Stimulated activated effector memory CD8-positive, alpha-beta T cell treated with anti-CD3 and anti-CD28 coated beads, Interleukin-12 subunit alpha, Interleukin-12 subunit beta, amount 100 ng/mL, for 72 hours (primary cell): ENCODE measurements around the gene KCTD10.
A peak's percentile ranks its signal among the peaks of the same experiment; 100 is the strongest.

Experiments used
- ATAC-seq: fragments of 150-1000 bp; cut with Tn5 transposase; 2 replicates; pipeline ENCODE4 v1.10.0; 2021
- DNase-seq, 2 donors: peaks; one replicate each; pipeline ENCODE4 v3.0.0; 2021 to 2022; ENCODE audit warnings: low spot score in 2 of 2
- H3K27ac Mint-ChIP-seq: one replicate; pipeline ENCODE4 v1.8.0; 2022; ENCODE audit warnings: mild to moderate bottlenecking, mixed read lengths
- H3K36me3 Mint-ChIP-seq: one replicate; pipeline ENCODE4 v1.8.0; 2022; ENCODE audit warnings: mild to moderate bottlenecking, mixed read lengths
- H3K4me1 Mint-ChIP-seq: one replicate; pipeline ENCODE4 v1.8.0; 2022; ENCODE audit warnings: mixed read lengths
- H3K4me3 Mint-ChIP-seq: one replicate; pipeline ENCODE4 v1.8.0; 2022; ENCODE audit warnings: mild to moderate bottlenecking, mixed read lengths
- H3K9me3 Mint-ChIP-seq: one replicate; pipeline ENCODE4 v1.8.0; 2022; ENCODE audit warnings: mixed read lengths

Gene KCTD10

GRCh38 chr12:109502332-109502731 lies 25.2 kb upstream of the KCTD10 start:
- peaks cover 92% of the 10 kb centered on the region for H3K36me3 Mint-ChIP-seq
- no peaks in the 10 kb centered on the region for H3K4me1 Mint-ChIP-seq
- no peaks in the 10 kb centered on the region for H3K9me3 Mint-ChIP-seq
- no peak for ATAC-seq
- H3K4me3 Mint-ChIP-seq = no peak overlapping the region
- H3K27ac Mint-ChIP-seq = no peak overlapping the region
- no peak for DNase-seq

GRCh38 chr12:109501299-109501698 lies 24.2 kb upstream of the KCTD10 start:
- no peaks in the 10 kb centered on the region for H3K4me1 Mint-ChIP-seq
- no peak for ATAC-seq

DNA sequence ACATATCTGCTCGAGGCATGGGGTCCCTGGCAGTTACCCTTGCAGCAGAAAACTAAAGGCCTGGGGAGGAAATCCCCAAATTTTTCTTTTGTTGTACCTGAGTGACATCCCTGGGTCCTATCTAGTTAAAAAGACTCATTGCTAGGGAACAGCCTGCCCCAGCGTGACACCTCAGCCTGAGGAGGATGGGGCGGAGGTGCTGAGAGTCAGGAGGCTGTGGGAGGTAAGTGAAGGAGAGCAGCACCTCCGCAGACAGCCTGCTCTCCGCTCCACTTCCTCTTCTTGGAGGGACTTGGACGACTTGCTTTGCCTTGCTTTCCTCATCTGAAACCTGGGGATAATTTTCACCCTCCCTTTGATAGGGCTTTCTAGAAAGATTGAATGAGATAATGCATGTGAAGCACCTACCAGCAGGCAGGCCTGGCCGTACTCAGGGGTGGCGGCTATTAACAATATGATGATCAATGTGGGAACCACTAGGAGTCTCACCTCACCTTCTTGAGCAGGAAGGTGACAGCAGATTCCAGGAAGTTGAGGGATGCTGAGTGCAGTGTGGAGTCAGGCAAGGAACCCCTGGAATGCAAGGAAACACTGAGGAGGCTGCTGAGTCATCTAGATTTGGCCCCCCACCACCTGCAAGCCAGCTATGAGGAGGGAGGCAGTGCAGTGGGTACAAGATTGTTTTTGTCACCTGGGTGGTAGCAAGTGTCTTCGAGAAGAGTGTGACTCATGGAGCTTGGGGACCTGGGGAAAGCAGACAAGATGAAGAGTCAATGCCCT lies 23.5 kb upstream of the KCTD10 start:
- Mint-ChIP-seq H3K27ac (peak overlapping the region; percentile 45), H3K36me3 (peaks cover 98% of the 10 kb centered on the region), H3K4me3 (no peak overlapping the region), H3K9me3 (no peaks in the 10 kb centered on the region), H3K4me1 (no peaks in the 10 kb centered on the region)
- DNase-seq = no peak
- ATAC-seq = no peak

More at GRCh38 chr12:109501299-109501698, 24.2 kb upstream of the KCTD10 start:
- peaks cover 98% of the 10 kb centered on the region for H3K36me3 Mint-ChIP-seq
- no peak for DNase-seq
- H3K27ac Mint-ChIP-seq = peak overlapping the region; percentile 45
- no peak overlapping the region for H3K4me3 Mint-ChIP-seq
- H3K9me3 Mint-ChIP-seq = no peaks in the 10 kb centered on the region

GRCh38 chr12:109497675-109498074 lies 20.6 kb upstream of the KCTD10 start:
- ATAC-seq (no peak), DNase-seq (no peak)
- Mint-ChIP-seq H3K4me1 (no peaks in the 10 kb centered on the region), H3K9me3 (no peaks in the 10 kb centered on the region), H3K36me3 (peaks cover 90% of the 10 kb centered on the region), H3K4me3 (no peak overlapping the region), H3K27ac (no peak overlapping the region)

- Mint-ChIP-seq H3K4me1 (no peaks in the 10 kb centered on the region), H3K27ac (no peak overlapping the region), H3K9me3 (no peaks in the 10 kb centered on the region), H3K36me3 (peaks cover 86% of the 10 kb centered on the region), H3K4me3 (no peak overlapping the region)
- no peak for DNase-seq
- ATAC-seq = no peak
Observed at GRCh38 chr12:109496306-109496705, 19.2 kb upstream of the KCTD10 start.

DNA sequence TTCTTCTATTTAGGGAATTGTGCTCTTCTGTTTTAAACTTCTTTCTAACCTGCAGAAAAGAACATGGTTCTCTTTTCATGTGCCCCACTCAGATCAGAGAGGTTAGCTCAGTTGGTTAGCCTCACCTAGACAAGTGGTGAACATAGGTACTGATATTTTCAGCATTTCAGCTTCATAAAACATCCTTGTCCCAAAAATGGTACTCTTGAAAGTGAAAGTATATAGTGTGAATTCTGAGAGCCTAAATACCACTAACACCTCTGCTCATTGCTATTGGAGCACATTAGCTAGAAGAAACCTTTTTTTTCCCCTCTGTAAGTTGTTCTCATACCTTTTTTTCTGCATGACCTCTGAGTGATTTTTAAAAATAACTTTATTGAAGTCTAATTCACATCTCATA lies 17.9 kb upstream of the KCTD10 start:
- no peaks in the 10 kb centered on the region for H3K4me1 Mint-ChIP-seq
- H3K9me3 Mint-ChIP-seq = no peaks in the 10 kb centered on the region
- no peak for DNase-seq
- no peak for ATAC-seq
- H3K4me3 Mint-ChIP-seq = no peak overlapping the region
- H3K36me3 Mint-ChIP-seq = peaks cover 86% of the 10 kb centered on the region
- H3K27ac Mint-ChIP-seq = no peak overlapping the region

- H3K36me3 Mint-ChIP-seq = peaks cover 86% of the 10 kb centered on the region
- H3K4me3 Mint-ChIP-seq = no peak overlapping the region
- no peak overlapping the region for H3K27ac Mint-ChIP-seq
Observed at GRCh38 chr12:109494348-109494881, 17.3 kb upstream of the KCTD10 start.

GRCh38 chr12:109493938-109494337 lies 16.8 kb upstream of the KCTD10 start:
- H3K4me3 Mint-ChIP-seq = no peak overlapping the region
- DNase-seq = no peak
- H3K27ac Mint-ChIP-seq = no peak overlapping the region
- no peak for ATAC-seq
- no peaks in the 10 kb centered on the region for H3K4me1 Mint-ChIP-seq
- peaks cover 86% of the 10 kb centered on the region for H3K36me3 Mint-ChIP-seq
- H3K9me3 Mint-ChIP-seq = no peaks in the 10 kb centered on the region

More at GRCh38 chr12:109494348-109494881, 17.3 kb upstream of the KCTD10 start:
- no peaks in the 10 kb centered on the region for H3K9me3 Mint-ChIP-seq
- ATAC-seq (no peak), DNase-seq (no peak)
- H3K4me1 Mint-ChIP-seq = no peaks in the 10 kb centered on the region

GRCh38 chr12:109493090-109493489 lies 16.0 kb upstream of the KCTD10 start:
- H3K4me1 Mint-ChIP-seq = no peaks in the 10 kb centered on the region
- H3K27ac Mint-ChIP-seq = no peak overlapping the region
- DNase-seq (no peak), ATAC-seq (no peak)
- H3K9me3 Mint-ChIP-seq = no peaks in the 10 kb centered on the region
- peaks cover 86% of the 10 kb centered on the region for H3K36me3 Mint-ChIP-seq
- no peak overlapping the region for H3K4me3 Mint-ChIP-seq

- no peaks in the 10 kb centered on the region for H3K9me3 Mint-ChIP-seq
- no peak overlapping the region for H3K27ac Mint-ChIP-seq
- ATAC-seq = no peak
- no peak overlapping the region for H3K4me3 Mint-ChIP-seq
- peaks cover 86% of the 10 kb centered on the region for H3K36me3 Mint-ChIP-seq
- H3K4me1 Mint-ChIP-seq = no peaks in the 10 kb centered on the region
- no peak for DNase-seq
Observed at GRCh38 chr12:109492371-109492770, 15.3 kb upstream of the KCTD10 start.

GRCh38 chr12:109491671-109492070 lies 14.6 kb upstream of the KCTD10 start:
- ATAC-seq (no peak), DNase-seq (no peak)
- H3K4me1 Mint-ChIP-seq = no peaks in the 10 kb centered on the region
- H3K4me3 Mint-ChIP-seq = no peak overlapping the region
- H3K9me3 Mint-ChIP-seq = no peaks in the 10 kb centered on the region
- H3K27ac Mint-ChIP-seq = no peak overlapping the region
- peaks cover 89% of the 10 kb centered on the region for H3K36me3 Mint-ChIP-seq

DNA sequence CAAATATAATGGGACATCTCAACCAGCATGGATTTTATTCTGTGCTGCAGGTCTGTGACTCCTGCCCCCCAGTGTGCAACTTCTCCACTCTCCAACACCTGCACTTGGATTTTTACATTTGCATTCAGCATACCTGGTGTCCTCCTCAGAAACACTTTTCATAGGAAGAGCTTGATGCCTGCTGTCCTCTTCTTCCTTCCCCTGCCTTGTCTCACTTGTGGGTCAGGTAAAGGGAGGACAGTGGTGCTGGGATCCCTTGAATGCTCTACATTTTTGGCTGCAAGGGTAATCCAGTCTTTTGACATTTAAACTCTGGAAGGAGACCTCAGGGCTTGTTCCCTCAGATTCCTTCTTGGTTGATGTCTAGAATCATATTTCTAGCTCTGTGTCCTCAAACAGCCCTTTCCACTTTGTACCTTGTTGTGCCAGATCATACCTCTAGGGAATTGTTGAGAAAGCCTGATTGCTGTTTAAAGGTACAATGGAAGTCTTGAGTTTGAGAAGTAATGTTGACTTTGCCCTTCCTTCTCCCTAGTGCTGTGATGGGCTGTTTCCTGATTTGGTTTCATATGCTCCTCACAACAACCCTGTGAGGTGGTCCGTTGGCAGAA lies 13.0 kb upstream of the KCTD10 start:
- ATAC-seq (no peak), DNase-seq (no peak)
- H3K36me3 Mint-ChIP-seq = peaks cover 89% of the 10 kb centered on the region
- H3K4me3 Mint-ChIP-seq = no peak overlapping the region
- H3K9me3 Mint-ChIP-seq = no peaks in the 10 kb centered on the region
- H3K27ac Mint-ChIP-seq = peak overlapping the region; percentile 67
- no peaks in the 10 kb centered on the region for H3K4me1 Mint-ChIP-seq

DNA sequence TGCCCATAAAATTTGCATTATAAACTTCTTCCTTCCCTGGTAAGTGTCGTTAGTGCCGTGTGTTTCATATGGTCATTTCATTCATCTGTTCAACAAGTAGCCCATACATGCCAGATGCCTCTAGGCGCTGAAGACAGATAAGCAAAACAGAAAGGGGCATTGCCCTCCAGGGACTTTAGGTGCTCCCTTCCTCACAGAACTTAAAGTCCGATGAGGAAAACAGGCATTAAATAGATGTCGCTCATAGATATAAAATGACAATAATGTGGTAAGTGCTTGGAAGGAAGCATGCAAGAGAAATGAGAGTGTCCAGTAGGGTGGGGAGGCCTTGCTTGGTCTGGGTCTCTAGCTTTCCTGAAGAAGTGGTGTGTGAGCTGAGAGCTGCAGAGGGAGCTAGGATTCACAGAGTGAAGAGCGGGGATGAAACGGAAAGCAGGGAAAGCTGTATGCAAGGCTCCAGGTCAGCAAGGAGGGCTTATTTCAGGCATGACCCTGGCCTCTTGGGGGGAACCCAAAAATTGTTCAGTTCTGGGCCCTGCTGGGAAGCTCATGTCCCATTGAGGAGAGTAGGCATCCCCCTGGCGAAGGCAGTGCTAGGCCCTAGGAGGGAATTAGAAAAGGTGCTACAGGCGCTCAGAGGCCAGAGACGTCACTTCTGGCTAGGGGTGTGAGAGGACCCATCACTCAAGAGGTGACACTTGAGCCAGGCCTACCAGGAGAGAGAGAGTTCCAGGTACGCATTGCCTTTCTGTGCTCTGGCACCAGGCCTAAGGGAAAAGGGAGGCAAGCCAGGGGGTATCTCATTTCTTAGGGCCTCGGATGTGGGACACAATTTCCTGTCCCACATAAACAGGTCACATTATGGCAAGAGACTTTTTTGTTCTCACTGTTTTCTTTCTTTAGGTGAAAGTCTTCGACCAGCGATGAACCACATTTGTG lies 12.2 kb upstream of the KCTD10 start:
- peaks cover 95% of the 10 kb centered on the region for H3K36me3 Mint-ChIP-seq
- peak overlapping the region; percentile 67 for H3K27ac Mint-ChIP-seq
- H3K4me3 Mint-ChIP-seq = no peak overlapping the region
- H3K9me3 Mint-ChIP-seq = no peaks in the 10 kb centered on the region
- H3K4me1 Mint-ChIP-seq = no peaks in the 10 kb centered on the region
- ATAC-seq (no peak), DNase-seq (no peak)

DNA sequence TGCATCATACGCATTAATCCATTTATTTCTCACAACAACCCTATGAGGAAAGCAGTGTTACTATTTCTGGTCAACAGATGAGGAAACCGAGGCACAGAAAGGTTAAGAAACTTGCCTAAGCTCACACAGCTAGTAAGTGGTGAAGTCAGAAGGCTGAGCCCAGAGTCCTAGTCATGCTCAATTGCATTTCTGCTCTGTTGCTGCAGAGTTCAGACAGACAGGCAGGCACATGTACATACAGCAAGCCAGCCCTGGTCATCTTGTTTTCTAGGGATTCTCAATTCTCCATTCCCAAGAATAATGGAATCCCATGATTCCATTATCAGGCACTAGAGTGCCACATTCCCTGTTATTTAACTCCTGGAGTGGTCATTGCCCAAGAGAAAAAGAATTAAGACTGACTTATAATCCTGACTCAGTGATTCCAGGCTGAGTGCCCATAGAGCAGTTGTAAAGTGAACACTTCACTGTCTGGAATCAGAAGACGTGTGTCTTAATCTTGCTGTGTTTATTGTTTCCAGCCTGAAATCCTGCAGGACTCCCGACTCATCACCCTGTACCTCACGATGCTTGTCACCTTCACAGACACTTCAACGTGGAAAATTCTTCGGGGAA lies 11.1 kb upstream of the KCTD10 start:
- peaks cover 97% of the 10 kb centered on the region for H3K36me3 Mint-ChIP-seq
- no peak overlapping the region for H3K27ac Mint-ChIP-seq
- no peak overlapping the region for H3K4me3 Mint-ChIP-seq
- DNase-seq (no peak), ATAC-seq (no peak)
- no peaks in the 10 kb centered on the region for H3K9me3 Mint-ChIP-seq
- H3K4me1 Mint-ChIP-seq = no peaks in the 10 kb centered on the region
